Activated CD4-positive, alpha-beta T cell treated with anti-CD3 and anti-CD28 coated beads, Interleukin-2, amount 50 U/mL, for 24 hours (primary cell): Measurements from ENCODE around the gene OAS1.

Experiments
- DNase-seq, 2 donors: peaks; one replicate each; pipeline ENCODE4 v3.0.0-alpha.2; 2020; ENCODE audit warnings: low read depth in 1 of 2, low spot score in 1 of 2

The OAS1 gene

GRCh38 chr12:112964915-112965314 lies 58.2 kb downstream of the OAS1 start:
- DNase-seq = no peak

DNA sequence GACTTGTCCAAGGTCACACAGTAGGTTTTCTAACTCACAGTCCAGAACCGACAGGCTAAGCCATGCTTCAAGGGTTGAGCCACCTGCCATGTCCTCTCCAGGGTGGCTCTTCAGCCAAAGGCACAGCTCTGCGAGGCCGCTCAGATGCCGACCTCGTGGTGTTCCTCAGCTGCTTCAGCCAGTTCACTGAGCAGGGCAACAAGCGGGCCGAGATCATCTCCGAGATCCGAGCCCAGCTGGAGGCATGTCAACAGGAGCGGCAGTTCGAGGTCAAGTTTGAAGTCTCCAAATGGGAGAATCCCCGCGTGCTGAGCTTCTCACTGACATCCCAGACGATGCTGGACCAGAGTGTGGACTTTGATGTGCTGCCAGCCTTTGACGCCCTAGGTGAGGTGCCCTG lies 58.9 kb downstream of the OAS1 start:
- no peak for DNase-seq

DNA sequence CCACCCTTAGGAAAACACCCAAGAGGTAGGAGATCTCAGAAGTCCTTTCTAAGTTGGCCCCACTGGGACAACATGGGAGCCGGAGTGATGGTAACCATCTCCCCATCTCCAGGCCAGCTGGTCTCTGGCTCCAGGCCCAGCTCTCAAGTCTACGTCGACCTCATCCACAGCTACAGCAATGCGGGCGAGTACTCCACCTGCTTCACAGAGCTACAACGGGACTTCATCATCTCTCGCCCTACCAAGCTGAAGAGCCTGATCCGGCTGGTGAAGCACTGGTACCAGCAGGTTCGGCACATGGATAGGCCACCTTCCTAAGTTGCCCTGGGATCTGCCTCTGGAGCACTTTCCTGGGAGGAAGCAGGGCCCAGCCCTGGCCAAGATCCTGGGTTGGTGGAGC lies 60.5 kb downstream of the OAS1 start:
- no peak for DNase-seq

DNA sequence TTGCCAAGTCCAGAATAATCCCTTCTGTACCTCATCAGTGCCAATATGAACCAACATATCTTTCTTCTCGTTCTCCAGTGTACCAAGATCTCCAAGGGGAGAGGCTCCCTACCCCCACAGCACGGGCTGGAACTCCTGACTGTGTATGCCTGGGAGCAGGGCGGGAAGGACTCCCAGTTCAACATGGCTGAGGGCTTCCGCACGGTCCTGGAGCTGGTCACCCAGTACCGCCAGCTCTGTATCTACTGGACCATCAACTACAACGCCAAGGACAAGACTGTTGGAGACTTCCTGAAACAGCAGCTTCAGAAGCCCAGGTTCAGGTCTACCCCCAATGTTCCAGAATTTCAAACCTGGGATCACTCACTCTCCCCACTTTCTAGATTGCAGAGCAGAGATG lies 61.1 kb downstream of the OAS1 start:
- DNase-seq = no peak
